Stimulated activated CD4-positive, alpha-beta T cell treated with anti-CD3 and anti-CD28 coated beads, Interleukin-1b, Interleukin-23, amount 100 ng/mL, for 48 hours (primary cell): ENCODE data around the gene MMP11.

Experiments
- DNase-seq: peaks from one replicate; pipeline ENCODE4 v3.0.0-alpha.2; 2020

MMP11 gene

DNA sequence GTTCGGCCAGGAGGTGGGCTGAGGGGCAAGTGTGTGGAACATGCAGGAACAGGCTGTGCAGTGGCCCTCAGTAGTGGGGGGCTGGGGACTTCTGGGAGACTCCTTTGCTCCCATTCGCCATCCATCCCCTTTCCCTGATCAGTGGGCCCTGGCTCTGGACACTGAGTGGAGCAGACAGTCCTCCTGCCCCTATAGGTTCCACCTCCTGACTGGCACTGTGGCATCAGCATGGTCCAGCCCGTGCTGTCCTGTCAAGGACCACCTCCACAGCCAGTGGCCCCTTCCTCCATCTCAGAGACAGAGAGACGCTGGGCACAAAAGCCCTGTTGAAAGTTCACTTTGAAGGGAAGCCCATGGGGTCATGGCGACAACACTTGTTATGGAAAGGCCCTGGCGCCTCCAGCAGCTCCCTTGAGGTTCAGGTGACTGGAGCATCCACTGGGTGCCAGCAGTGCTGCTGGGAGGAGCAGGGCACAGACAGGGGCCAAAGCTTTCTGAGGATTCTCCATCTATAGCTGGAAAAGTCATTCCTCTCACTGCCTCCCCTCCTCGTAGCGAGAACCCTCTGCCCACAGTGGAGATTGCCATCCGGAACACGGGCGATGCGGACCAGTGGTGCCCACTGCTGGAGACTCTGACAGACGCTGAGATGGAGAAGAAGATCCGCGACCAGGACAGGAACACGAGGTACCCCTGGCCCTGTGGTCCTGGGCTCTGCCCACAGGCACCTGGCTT, 60.5 kb downstream of the MMP11 start:
- DNase-seq: no peak
